ENCODE measurements around the gene MYO10.

Gene MYO10

GRCh38 chr5:16855485-16855884 lies 80.6 kb downstream of the MYO10 start:
- no peak for TF ChIP-seq CTCF (IDR thresholded peaks at IDR 0.05; ENCODE audit: low read depth, low read length)
- H3K4me3 ChIP-seq (ENCODE audit: low read depth, low read length): no peak overlapping the region

GRCh38 chr5:16854351-16854750 lies 81.7 kb downstream of the MYO10 start:
- no peak overlapping the region for H3K4me3 ChIP-seq (ENCODE audit: low read depth, low read length)
- no peak for TF ChIP-seq CTCF (IDR thresholded peaks at IDR 0.05; ENCODE audit: low read depth, low read length)

GRCh38 chr5:16853518-16853917 lies 82.6 kb downstream of the MYO10 start:
- no peak for TF ChIP-seq CTCF (IDR thresholded peaks at IDR 0.05; ENCODE audit: low read depth, low read length)

GRCh38 chr5:16852251-16853005 lies 83.7 kb downstream of the MYO10 start:
- TF ChIP-seq CTCF (IDR thresholded peaks at IDR 0.05; ENCODE audit: low read depth, low read length): no peak
- H3K4me3 ChIP-seq (ENCODE audit: low read depth, low read length): no peak overlapping the region

More at GRCh38 chr5:16853518-16853917, 82.6 kb downstream of the MYO10 start:
- H3K4me3 ChIP-seq (ENCODE audit: low read depth, low read length): no peak overlapping the region

GRCh38 chr5:16849775-16850174 lies 86.3 kb downstream of the MYO10 start:
- TF ChIP-seq CTCF (IDR thresholded peaks at IDR 0.05; ENCODE audit: low read depth, low read length): no peak
- H3K4me3 ChIP-seq (ENCODE audit: low read depth, low read length): no peak overlapping the region

- no peak overlapping the region for H3K4me3 ChIP-seq (ENCODE audit: low read depth, low read length)
- TF ChIP-seq CTCF (IDR thresholded peaks at IDR 0.05; ENCODE audit: low read depth, low read length): no peak
These were observed 86.9 kb downstream of the MYO10 start for GRCh38 chr5:16849181-16849580.

GRCh38 chr5:16844952-16845351 lies 91.1 kb downstream of the MYO10 start:
- no peak overlapping the region for H3K4me3 ChIP-seq (ENCODE audit: low read depth, low read length)
- no peak for TF ChIP-seq CTCF (IDR thresholded peaks at IDR 0.05; ENCODE audit: low read depth, low read length)
